CD4-positive, alpha-beta T cell (primary cell): ENCODE results near the gene SCN3B. TPM values are rescaled to one million over a fixed set of nuclear protein-coding genes. Genes with fewer than 3 reads are reported as not detected.

Experiments used
- ATAC-seq: fragments of 200-7000 bp; cut with Tn5 transposase; one replicate; pipeline ENCODE4 v1.10.0; 2022; ENCODE audit warnings: mild to moderate bottlenecking; ENCODE audit not compliant: poor library complexity
- CTCF ChIA-PET: fragments of 350-600 bp; sonication (Branson Sonifier 250); formaldehyde crosslinking; loops from one replicate; lab custom pipeline; 2021; ENCODE audit warnings: antibody characterized with exemption, inconsistent platforms; lab: Charles Lee
- POLR2A ChIA-PET: fragments of 350-600 bp; sonication (Branson Sonifier 250); formaldehyde crosslinking; loops from one replicate; lab custom pipeline; 2021; ENCODE audit warnings: antibody characterized with exemption, inconsistent platforms; lab: Charles Lee
- DNase-seq, 14 experiments: peaks; one replicate each; pipeline ENCODE4 v3.0.0-alpha.2; 2013 to 2020; ENCODE audit warnings: mixed read lengths in 2 of 14
- H3K27ac ChIP-seq, 2 donors: one replicate each; pipeline versions ENCODE4 v1.5.1 to v1.7.0; 2013; ENCODE audit warnings: low read length in 2 of 2, low read depth in 1 of 2, mild to moderate bottlenecking in 1 of 2
- H3K27me3 ChIP-seq, 2 experiments: 1 replicate in 1 of 2; 2 replicates in 1 of 2; pipeline versions ENCODE4 v1.6.1 to v1.7.0; 2013; ENCODE audit warnings: low read length in 2 of 2, control low read depth in 1 of 2, mild to moderate bottlenecking in 1 of 2, moderate library complexity in 1 of 2; ENCODE audit not compliant: insufficient read depth in 2 of 2, control insufficient read depth in 1 of 2
- H3K36me3 ChIP-seq: one replicate; pipeline ENCODE4 v1.6.1; 2013; ENCODE audit warnings: low read length, control low read depth; ENCODE audit not compliant: insufficient read depth
- H3K4me1 ChIP-seq: one replicate; pipeline ENCODE4 v1.6.1; 2013; ENCODE audit warnings: low read length, control low read depth; ENCODE audit not compliant: insufficient read depth
- H3K4me3 ChIP-seq: one replicate; pipeline ENCODE4 v1.5.1; 2013; ENCODE audit warnings: mild to moderate bottlenecking, low read length, moderate library complexity
- H3K9me3 ChIP-seq, 2 experiments: 1 replicate in 1 of 2; 2 replicates in 1 of 2; pipeline versions ENCODE4 v1.6.1 to v1.7.0; 2013; ENCODE audit warnings: low read length in 2 of 2, mild to moderate bottlenecking in 2 of 2, control low read depth in 1 of 2, moderate library complexity in 1 of 2; ENCODE audit not compliant: control insufficient read depth in 1 of 2, insufficient read depth in 1 of 2
- H3K27ac Mint-ChIP-seq: one replicate; pipeline ENCODE4 v1.8.0; 2020; ENCODE audit warnings: mixed read lengths
- H3K27me3 Mint-ChIP-seq: one replicate; pipeline ENCODE4 v1.8.0; 2021; ENCODE audit warnings: mixed read lengths
- H3K36me3 Mint-ChIP-seq: one replicate; pipeline ENCODE4 v1.8.0; 2021; ENCODE audit warnings: low read depth, mixed read lengths
- H3K4me1 Mint-ChIP-seq: one replicate; pipeline ENCODE4 v1.8.0; 2021; ENCODE audit warnings: low read depth, mixed read lengths
- H3K4me3 Mint-ChIP-seq: one replicate; pipeline ENCODE4 v1.8.0; 2020; ENCODE audit warnings: mild to moderate bottlenecking, mixed read lengths
- H3K9me3 Mint-ChIP-seq: one replicate; pipeline ENCODE4 v1.8.0; 2020; ENCODE audit warnings: mixed read lengths
- CTCF ChIP-seq: fragments of 200-600 bp; IDR thresholded peaks from one replicate; pipeline ENCODE4 v1.8.0; 2022; ENCODE audit warnings: antibody characterized with exemption, mild to moderate bottlenecking
- intact Hi-C, 2 experiments: fragments of 100-400 bp; cut with DNase I in 1 of 2; cut with micrococcal nuclease in 1 of 2; formaldehyde crosslinking; loops; one replicate each; pipeline versions ENCODE4 v1.15.1 to v1.9.0; 2023 to 2025; cut with DNase I, micrococcal nuclease
- total RNA-seq, 174 experiments: library from RNA in 2 of 174; stranded (reverse) in 2 of 174; gene quantifications; one replicate each; pipeline ENCODE4 v1.2.3 and lab custom pipeline; 2021 to 2026

Gene SCN3B
- total RNA-seq, 2 experiments from 2014 or later: not detected

- no peak for ATAC-seq
- CTCF ChIA-PET: interaction anchor here (1.2 kb wide), 1 partner anchor 55 kb away, joined by 3 read pairs; no protein-coding TSS in a partner anchor
- peaks cover 47 to 59% of the 10 kb centered on the region in 2 experiments for H3K27me3 ChIP-seq
Measured at GRCh38 chr11:123652599-123652998, 1.8 kb downstream of the SCN3B start.

GRCh38 chr11:123650901-123651300 is 3.5 kb downstream of the SCN3B start:
- CTCF ChIA-PET: no interaction called here
- H3K4me3 ChIP-seq: no peak overlapping the region
- no peaks in the 10 kb centered on the region for H3K36me3 ChIP-seq
- H3K9me3 ChIP-seq: peaks cover 0 to 13% of the 10 kb centered on the region in 2 experiments
- Mint-ChIP-seq H3K36me3 (no peaks in the 10 kb centered on the region), H3K27me3 (peaks cover 49% of the 10 kb centered on the region), H3K9me3 (no peaks in the 10 kb centered on the region), H3K27ac (no peak overlapping the region), H3K4me1 (peaks cover 7% of the 10 kb centered on the region), H3K4me3 (no peak overlapping the region)
- H3K4me1 ChIP-seq: peaks cover 17% of the 10 kb centered on the region
- POLR2A ChIA-PET: no interaction called here
- H3K27me3 ChIP-seq: peaks cover 47 to 61% of the 10 kb centered on the region in 2 experiments
- ATAC-seq (no peak), DNase-seq (no peak)
- H3K27ac ChIP-seq: no peak overlapping the region
- intact Hi-C loops: no loop called here
- no peak for TF ChIP-seq CTCF

More at GRCh38 chr11:123652599-123652998, 1.8 kb downstream of the SCN3B start:
- H3K4me3 Mint-ChIP-seq: no peak overlapping the region
- H3K4me1 Mint-ChIP-seq: peaks cover 7% of the 10 kb centered on the region
- no peak overlapping the region for H3K27ac Mint-ChIP-seq
- peaks cover 46% of the 10 kb centered on the region for H3K27me3 Mint-ChIP-seq
- Histone ChIP-seq H3K27ac (no peak overlapping the region), H3K9me3 (peaks cover 0 to 13% of the 10 kb centered on the region in 2 experiments), H3K36me3 (no peaks in the 10 kb centered on the region), H3K4me1 (peaks cover 17% of the 10 kb centered on the region), H3K4me3 (no peak overlapping the region)
- H3K36me3 Mint-ChIP-seq: no peaks in the 10 kb centered on the region
- DNase-seq: no peak
- POLR2A ChIA-PET: no interaction called here
- TF ChIP-seq CTCF: no peak
- no peaks in the 10 kb centered on the region for H3K9me3 Mint-ChIP-seq
- intact Hi-C loops: no loop called here

GRCh38 chr11:123645286-123645975 is 9.0 kb downstream of the SCN3B start:
- no peaks in the 10 kb centered on the region for H3K36me3 Mint-ChIP-seq
- ATAC-seq (no peak), DNase-seq (no peak)
- no peaks in the 10 kb centered on the region for H3K36me3 ChIP-seq
- no peak overlapping the region for H3K4me3 ChIP-seq
- no peak for TF ChIP-seq CTCF
- CTCF ChIA-PET: no interaction called here
- H3K9me3 ChIP-seq: no peaks in the 10 kb centered on the region
- intact Hi-C loops: no loop called here
- H3K27me3 Mint-ChIP-seq: peaks cover 22% of the 10 kb centered on the region
- no peaks in the 10 kb centered on the region for H3K9me3 Mint-ChIP-seq
- H3K4me3 Mint-ChIP-seq: no peak overlapping the region
- no peak overlapping the region for H3K27ac ChIP-seq
- POLR2A ChIA-PET: no interaction called here
- no peaks in the 10 kb centered on the region for H3K4me1 Mint-ChIP-seq
- peaks cover 6% of the 10 kb centered on the region for H3K4me1 ChIP-seq
- H3K27me3 ChIP-seq: peaks cover 7 to 13% of the 10 kb centered on the region in 2 experiments
- no peak overlapping the region for H3K27ac Mint-ChIP-seq
